Trophoblast cell (in vitro differentiated cells and primary cell): ENCODE measurements around the gene FAM168A.

ENCODE experiments used
- DNase-seq, 2 donors: peaks; one replicate each; pipeline ENCODE4 v3.0.0-alpha.2; 2016
- H2AFZ ChIP-seq: 2 replicates; pipeline ENCODE4 v1.6.1; 2013; ENCODE audit warnings: low read length, moderate library complexity, mild to moderate bottlenecking; ENCODE audit not compliant: insufficient read depth, poor library complexity
- H2AK5ac ChIP-seq: 2 replicates; pipeline ENCODE4 v1.6.1; 2013; ENCODE audit warnings: mild to moderate bottlenecking, low read length
- H2BK120ac ChIP-seq: 2 replicates; pipeline ENCODE4 v1.6.1; 2013; ENCODE audit warnings: low read length, mild to moderate bottlenecking, moderate library complexity; ENCODE audit not compliant: insufficient read depth, poor library complexity
- H2BK12ac ChIP-seq: 2 replicates; pipeline ENCODE4 v1.6.1; 2013; ENCODE audit warnings: mild to moderate bottlenecking, low read length, moderate library complexity
- H2BK5ac ChIP-seq: 2 replicates; pipeline ENCODE4 v1.6.1; 2013; ENCODE audit warnings: low read length, low read depth, moderate library complexity, mild to moderate bottlenecking; ENCODE audit not compliant: poor library complexity
- H3K14ac ChIP-seq: 2 replicates; pipeline ENCODE4 v1.6.1; 2013; ENCODE audit warnings: mild to moderate bottlenecking, low read length
- H3K18ac ChIP-seq: 2 replicates; pipeline ENCODE4 v1.6.1; 2013; ENCODE audit warnings: mild to moderate bottlenecking, low read length
- H3K23ac ChIP-seq: 2 replicates; pipeline ENCODE4 v1.6.1; 2013; ENCODE audit warnings: low read length
- H3K27ac ChIP-seq: 2 replicates; pipeline ENCODE4 v1.5.1; 2013; ENCODE audit warnings: low read depth, mild to moderate bottlenecking, inconsistent platforms, low read length, moderate library complexity
- H3K27me3 ChIP-seq: 2 replicates; pipeline ENCODE4 v1.6.1; 2013; ENCODE audit warnings: inconsistent platforms, mild to moderate bottlenecking, low read length, moderate library complexity; ENCODE audit not compliant: insufficient read depth
- H3K36me3 ChIP-seq, 2 experiments: 1 replicate in 1 of 2; 2 replicates in 1 of 2; pipeline ENCODE4 v1.6.1; 2013; ENCODE audit warnings: low read length in 2 of 2, mild to moderate bottlenecking in 2 of 2, moderate library complexity in 1 of 2; ENCODE audit not compliant: insufficient read depth in 2 of 2, control insufficient read depth in 1 of 2
- H3K4ac ChIP-seq: 2 replicates; pipeline ENCODE4 v1.6.1; 2013; ENCODE audit warnings: low read depth, mild to moderate bottlenecking, low read length, moderate library complexity
- H3K4me1 ChIP-seq, 2 experiments: 1 replicate in 1 of 2; 2 replicates in 1 of 2; pipeline ENCODE4 v1.6.1; 2013; ENCODE audit warnings: low read length in 2 of 2, mild to moderate bottlenecking in 2 of 2, moderate library complexity in 1 of 2; ENCODE audit not compliant: insufficient read depth in 2 of 2, control insufficient read depth in 1 of 2
- H3K4me2 ChIP-seq: 2 replicates; pipeline ENCODE4 v1.6.1; 2013; ENCODE audit warnings: inconsistent platforms, mild to moderate bottlenecking, low read length, moderate library complexity
- H3K4me3 ChIP-seq: 2 replicates; pipeline ENCODE4 v1.5.1; 2013; ENCODE audit warnings: mild to moderate bottlenecking, low read depth, low read length, inconsistent platforms
- H3K79me1 ChIP-seq: one replicate; pipeline ENCODE4 v1.6.1; 2013; ENCODE audit warnings: low read length
- H3K79me2 ChIP-seq: 2 replicates; pipeline ENCODE4 v1.6.1; 2013; ENCODE audit warnings: low read length, mild to moderate bottlenecking; ENCODE audit not compliant: control insufficient read depth, insufficient read depth, poor library complexity
- H3K9ac ChIP-seq: 2 replicates; pipeline ENCODE4 v1.6.1; 2013; ENCODE audit warnings: mild to moderate bottlenecking, low read length
- H3K9me3 ChIP-seq: 2 replicates; pipeline ENCODE4 v1.6.1; 2013; ENCODE audit warnings: low read depth, mild to moderate bottlenecking, control low read depth, inconsistent platforms, low read length; ENCODE audit not compliant: insufficient read depth
- H4K12ac ChIP-seq: 2 replicates; pipeline ENCODE4 v1.6.1; 2013; ENCODE audit warnings: low read depth, mild to moderate bottlenecking, low read length, moderate library complexity
- H4K8ac ChIP-seq: 2 replicates; pipeline ENCODE4 v1.6.1; 2013; ENCODE audit warnings: low read depth, mild to moderate bottlenecking, low read length, moderate library complexity
- H4K91ac ChIP-seq: one replicate; pipeline ENCODE4 v1.6.1; 2013; ENCODE audit warnings: low read depth, mild to moderate bottlenecking, low read length, moderate library complexity
- WGBS: extraction: QIAGEN DNeasy Blood & Tissue Kit; methylation state at CpG from one replicate; pipeline ENCODE4 v1.1.7; 2013; ENCODE audit warnings: missing lambda C conversion rate; ENCODE audit not compliant: insufficient read length, insufficient coverage; ENCODE audit errors: extremely low coverage; 5-methylcytosine and 5-hydroxymethylcytosine counted together

The FAM168A gene

DNA sequence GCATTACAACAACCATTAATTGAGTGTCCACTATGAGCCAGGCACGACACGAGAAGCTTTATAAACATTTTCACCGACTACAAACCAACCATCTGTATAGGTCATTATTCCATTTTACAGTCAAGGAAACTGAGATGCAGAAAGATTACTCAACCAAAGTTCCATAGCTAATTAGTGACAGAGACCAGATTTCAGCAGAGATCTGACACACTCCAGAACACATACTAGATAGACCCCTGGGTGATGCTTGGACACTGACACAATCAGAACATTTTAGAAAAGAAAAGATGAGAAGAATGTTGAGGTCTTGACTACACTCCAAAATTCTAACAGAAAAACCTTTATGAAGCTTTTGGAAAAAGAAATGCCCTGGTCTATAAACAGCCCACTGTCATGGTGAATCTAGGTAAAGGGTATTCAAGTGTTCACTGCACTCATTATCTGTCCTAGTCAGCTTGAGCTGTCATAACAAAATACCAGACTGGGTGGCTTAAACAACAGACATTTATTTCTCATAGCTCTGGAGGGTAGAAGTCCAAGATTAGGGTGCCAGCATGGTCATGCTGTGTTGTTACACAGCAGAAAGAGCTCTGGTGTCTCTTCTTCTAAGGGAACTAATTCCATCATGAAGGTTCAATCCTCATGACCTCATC lies 132.8 kb downstream of the FAM168A start:
- DNase-seq = peak in 1 of 2 donors; percentile 10
- H3K4me2 ChIP-seq = no peak overlapping the region
- WGBS = no CpG with 5 or more reads among the region's 3 CpGs

GRCh38 chr11:73464347-73464746 lies 133.6 kb downstream of the FAM168A start:
- Histone ChIP-seq H3K23ac (no peak overlapping the region), H3K9me3 (no peaks in the 10 kb centered on the region), H2AK5ac (no peak overlapping the region), H3K18ac (no peak overlapping the region), H4K8ac (no peak overlapping the region), H3K79me2 (no peaks in the 10 kb centered on the region), H4K12ac (no peak overlapping the region), H2BK120ac (no peak overlapping the region), H3K79me1 (no peaks in the 10 kb centered on the region), H2AFZ (no peak overlapping the region), H2BK12ac (no peak overlapping the region), H3K4me3 (no peak overlapping the region), H3K4me1 (peaks cover 1 to 2% of the 10 kb centered on the region in 2 experiments), H3K4me2 (no peak overlapping the region), H4K91ac (no peak overlapping the region), H3K9ac (no peak overlapping the region), H3K4ac (no peak overlapping the region), H3K27ac (no peak overlapping the region), H3K36me3 (no peaks in the 10 kb centered on the region), H2BK5ac (no peak overlapping the region), H3K27me3 (no peaks in the 10 kb centered on the region), H3K14ac (no peak overlapping the region)
- no CpG with 5 or more reads among the region's 2 CpGs for WGBS
- DNase-seq = no peak

More for the DNA sequence above, 132.8 kb downstream of the FAM168A start:
- H3K79me1 ChIP-seq = no peaks in the 10 kb centered on the region
- no peak overlapping the region for H3K14ac ChIP-seq
- H3K27ac ChIP-seq = no peak overlapping the region
- H3K36me3 ChIP-seq = no peaks in the 10 kb centered on the region
- H2AK5ac ChIP-seq = no peak overlapping the region
- no peak overlapping the region for H3K4ac ChIP-seq
- no peaks in the 10 kb centered on the region for H3K27me3 ChIP-seq
- H2AFZ ChIP-seq = no peak overlapping the region
- no peak overlapping the region for H3K4me3 ChIP-seq
- no peaks in the 10 kb centered on the region for H3K79me2 ChIP-seq
- peaks cover 2 to 3% of the 10 kb centered on the region in 2 experiments for H3K4me1 ChIP-seq
- no peak overlapping the region for H3K23ac ChIP-seq
- no peak overlapping the region for H2BK5ac ChIP-seq
- H2BK120ac ChIP-seq = no peak overlapping the region
- no peaks in the 10 kb centered on the region for H3K9me3 ChIP-seq
- H4K91ac ChIP-seq = no peak overlapping the region
- H2BK12ac ChIP-seq = no peak overlapping the region
- no peak overlapping the region for H4K8ac ChIP-seq
- H3K9ac ChIP-seq = no peak overlapping the region
- no peak overlapping the region for H4K12ac ChIP-seq
- H3K18ac ChIP-seq = no peak overlapping the region

- H2AK5ac ChIP-seq = no peak overlapping the region
- no peaks in the 10 kb centered on the region for H3K36me3 ChIP-seq
- H4K91ac ChIP-seq = no peak overlapping the region
- H3K4me3 ChIP-seq = no peak overlapping the region
- H4K8ac ChIP-seq = no peak overlapping the region
- no peak overlapping the region for H3K18ac ChIP-seq
- H3K14ac ChIP-seq = no peak overlapping the region
- no CpG with 5 or more reads among the region's 2 CpGs for WGBS
- H3K4me1 ChIP-seq = peaks cover 0 to 2% of the 10 kb centered on the region in 2 experiments
- no peaks in the 10 kb centered on the region for H3K79me1 ChIP-seq
- no peak overlapping the region for H2BK12ac ChIP-seq
- H3K27ac ChIP-seq = no peak overlapping the region
- no peak overlapping the region for H4K12ac ChIP-seq
- DNase-seq = peak in 1 of 2 donors; percentile 3
- H3K4ac ChIP-seq = no peak overlapping the region
- H3K9me3 ChIP-seq = no peaks in the 10 kb centered on the region
- H3K4me2 ChIP-seq = no peak overlapping the region
- H2AFZ ChIP-seq = no peak overlapping the region
- H3K9ac ChIP-seq = no peak overlapping the region
- H3K79me2 ChIP-seq = no peaks in the 10 kb centered on the region
- H3K23ac ChIP-seq = no peak overlapping the region
- H2BK120ac ChIP-seq = no peak overlapping the region
- no peak overlapping the region for H2BK5ac ChIP-seq
- no peaks in the 10 kb centered on the region for H3K27me3 ChIP-seq
These were observed 134.6 kb downstream of the FAM168A start for GRCh38 chr11:73463359-73463758.

GRCh38 chr11:73461964-73462363 lies 135.9 kb downstream of the FAM168A start:
- no peak overlapping the region for H3K18ac ChIP-seq
- no peak overlapping the region for H2BK5ac ChIP-seq
- WGBS = no CpG with 5 or more reads among the region's 3 CpGs
- no peaks in the 10 kb centered on the region for H3K9me3 ChIP-seq
- no peak overlapping the region for H4K8ac ChIP-seq
- no peak overlapping the region for H2AK5ac ChIP-seq
- no peak overlapping the region for H3K4me2 ChIP-seq
- no peak overlapping the region for H3K23ac ChIP-seq
- H2BK12ac ChIP-seq = no peak overlapping the region
- H3K79me1 ChIP-seq = no peaks in the 10 kb centered on the region
- no peak overlapping the region for H4K91ac ChIP-seq
- H2BK120ac ChIP-seq = no peak overlapping the region
- no peaks in the 10 kb centered on the region for H3K79me2 ChIP-seq
- no peak overlapping the region for H2AFZ ChIP-seq
- H3K4me1 ChIP-seq = peaks cover 0 to 2% of the 10 kb centered on the region in 2 experiments
- no peak overlapping the region for H3K4me3 ChIP-seq
- H3K27ac ChIP-seq = no peak overlapping the region
- no peaks in the 10 kb centered on the region for H3K36me3 ChIP-seq
- peak in 1 of 2 donors; percentile 12 for DNase-seq
- H3K9ac ChIP-seq = no peak overlapping the region
- H3K14ac ChIP-seq = no peak overlapping the region
- no peak overlapping the region for H3K4ac ChIP-seq
- no peak overlapping the region for H4K12ac ChIP-seq
- no peaks in the 10 kb centered on the region for H3K27me3 ChIP-seq
